Measurements from ENCODE around the gene HOXC4.
"Not testable (repeated sequence)": the region's sequence is repeated elsewhere in the genome, so short reads cannot be mapped to it uniquely, and the experiment has no call there.

HOXC4 gene

DNA sequence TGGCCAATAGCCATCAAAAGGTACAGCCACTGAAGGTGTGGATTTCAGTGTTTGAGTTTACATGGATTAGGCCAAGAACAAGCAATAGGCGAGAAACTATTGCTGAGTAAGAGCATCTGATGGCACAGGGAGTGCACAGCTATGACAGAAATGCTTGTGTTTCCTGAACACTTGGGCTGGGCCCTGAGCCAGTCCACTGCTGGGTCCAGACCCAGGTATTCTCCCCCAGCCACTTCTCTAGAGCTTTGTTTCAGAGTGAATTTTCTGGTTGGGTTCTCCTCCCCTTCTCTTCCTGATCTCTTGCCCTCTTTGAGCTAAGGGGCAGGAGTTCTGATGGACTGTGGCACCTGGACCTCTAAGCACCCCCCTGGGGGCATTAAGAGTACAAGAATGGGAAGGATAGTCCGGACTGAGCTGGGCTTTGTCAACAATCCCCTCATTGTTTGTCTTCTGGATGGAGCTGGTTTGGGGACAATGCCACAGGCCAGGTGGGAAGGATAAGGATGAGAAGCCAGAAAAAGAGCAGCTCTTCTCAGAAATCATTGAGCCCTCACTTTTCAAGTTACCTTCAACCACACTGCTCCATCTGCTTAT lies 12.4 kb upstream of the HOXC4 start:
- DNase-seq (ENCODE audit: low read depth): no peak

DNA sequence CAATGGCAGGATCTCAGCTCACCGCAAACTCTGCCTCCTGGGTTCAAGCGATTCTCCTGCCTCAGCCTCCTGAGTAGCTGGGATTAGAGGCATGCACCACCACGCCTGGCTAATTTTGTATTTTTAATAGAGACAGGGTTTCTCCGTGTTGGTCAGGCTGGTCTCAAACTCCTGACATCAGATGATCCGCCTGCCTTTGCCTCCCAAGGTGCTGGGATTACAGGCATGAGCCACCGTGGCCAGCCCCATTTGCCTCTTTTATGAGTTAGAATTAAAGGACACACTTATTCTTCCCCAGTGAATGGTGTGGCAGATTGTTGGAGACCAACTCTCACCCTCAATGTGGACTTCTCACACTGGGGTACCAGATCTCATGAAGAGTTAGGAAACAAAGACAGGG lies 11.6 kb upstream of the HOXC4 start:
- DNase-seq (ENCODE audit: low read depth): not testable (repeated sequence)

DNA sequence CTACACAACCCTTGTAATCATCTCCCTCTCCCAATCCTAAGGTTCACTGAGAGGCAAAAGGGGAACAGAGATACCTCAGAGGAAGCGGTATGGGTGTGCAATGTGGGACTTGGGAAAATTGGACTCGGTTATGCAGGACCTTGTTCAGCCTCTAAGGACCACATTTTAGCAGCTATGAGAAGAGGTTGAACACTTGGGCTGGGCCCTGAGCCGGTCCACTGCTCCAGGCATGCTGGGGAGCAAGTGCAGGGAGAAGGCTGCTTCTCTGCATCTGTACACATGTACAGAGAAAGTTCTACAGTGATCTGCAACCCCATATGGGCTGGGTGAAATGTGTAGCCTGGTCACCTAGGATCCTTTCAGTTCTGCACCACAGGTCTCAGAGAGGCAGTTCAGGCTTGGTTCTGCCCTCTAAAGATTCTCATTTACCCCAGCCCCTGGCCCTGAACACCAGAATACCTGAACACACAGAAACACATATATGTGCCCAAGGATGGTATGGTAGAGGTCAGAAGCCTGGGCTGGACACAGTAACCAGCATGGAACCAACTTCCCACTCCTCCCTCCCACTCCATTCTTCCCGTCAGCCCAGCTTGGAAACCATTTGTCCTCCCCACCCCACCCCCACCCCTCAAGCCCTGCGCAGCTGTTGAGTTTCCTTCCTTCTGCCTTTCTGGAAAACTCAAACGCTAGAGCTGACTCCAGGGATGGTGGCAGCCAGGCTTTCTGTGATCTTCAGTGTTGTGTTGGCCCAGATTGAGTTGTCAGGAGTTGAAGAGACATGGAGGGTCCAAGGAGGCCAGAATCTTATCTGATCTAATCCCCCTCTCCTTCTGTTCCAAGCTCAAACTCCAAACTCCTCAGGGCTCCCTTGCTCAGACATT lies 10.4 kb upstream of the HOXC4 start:
- no peak for DNase-seq (ENCODE audit: low read depth)

DNA sequence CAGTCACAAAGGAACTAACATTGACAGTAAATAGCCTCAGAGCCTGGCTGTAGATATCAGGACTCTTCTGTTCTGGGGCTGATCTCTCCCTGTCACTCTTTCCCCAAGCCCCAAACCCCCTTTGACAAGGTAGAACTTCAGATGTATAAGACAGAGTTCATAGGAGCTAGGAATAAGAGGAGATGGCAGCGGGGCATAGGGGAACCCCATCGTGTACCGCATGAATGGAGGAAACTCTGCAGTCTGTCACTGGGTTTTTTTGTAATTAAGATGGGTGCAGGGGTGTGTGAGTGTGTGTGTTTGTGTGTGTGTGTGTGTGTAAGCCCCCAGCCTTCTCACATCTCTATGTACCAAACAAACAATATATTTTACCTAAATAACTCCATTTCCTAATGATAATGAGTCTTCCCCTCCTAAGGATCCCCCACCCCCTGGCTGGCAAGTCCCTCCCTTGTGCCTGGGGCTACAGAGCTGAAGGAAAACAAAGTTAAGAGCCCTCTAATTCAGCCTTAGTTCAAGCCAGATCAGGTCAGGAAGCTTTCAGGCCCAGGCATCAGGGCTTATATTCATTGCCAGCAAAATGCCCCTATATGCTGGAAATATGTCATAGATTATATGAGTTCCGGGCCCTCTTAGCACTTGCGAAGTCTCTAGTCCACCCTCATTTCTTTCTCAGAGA lies 9.1 kb upstream of the HOXC4 start:
- no peak for DNase-seq (ENCODE audit: low read depth)

GRCh38 chr12:54045401-54045800 lies 8.2 kb upstream of the HOXC4 start:
- no peak for DNase-seq (ENCODE audit: low read depth)

DNA sequence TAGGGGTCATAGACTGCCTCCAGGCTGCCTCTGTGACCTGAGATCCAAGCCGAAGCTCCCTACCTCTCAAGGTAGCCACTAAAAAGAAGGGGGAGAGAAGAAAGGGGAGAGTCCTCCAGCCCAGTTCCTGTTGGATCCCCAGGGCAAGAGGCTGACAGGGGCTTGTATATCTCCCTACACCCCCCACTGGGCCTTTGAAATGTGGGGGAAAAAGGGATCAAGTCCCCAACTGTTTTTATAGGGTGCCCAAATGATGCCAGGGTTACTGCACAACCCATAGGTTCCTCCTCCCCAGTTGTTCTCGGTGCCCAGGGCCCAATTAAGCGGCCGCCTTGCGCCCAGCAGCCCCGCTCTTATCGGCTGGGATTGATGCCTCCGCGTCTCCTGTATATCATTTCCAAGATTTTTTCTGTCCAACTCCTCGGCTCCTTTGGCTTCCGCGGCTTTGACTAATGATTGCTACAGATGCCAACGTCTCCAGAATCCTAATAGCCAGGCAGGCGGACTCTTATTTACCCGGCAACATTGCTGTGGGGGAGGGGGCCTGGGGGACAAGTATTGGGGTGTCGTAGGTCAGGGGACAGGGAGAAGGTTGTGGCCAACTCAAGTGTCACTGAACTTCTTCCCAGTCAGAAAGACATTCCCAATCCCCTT lies 7.6 kb upstream of the HOXC4 start:
- DNase-seq (ENCODE audit: low read depth): no peak

DNA sequence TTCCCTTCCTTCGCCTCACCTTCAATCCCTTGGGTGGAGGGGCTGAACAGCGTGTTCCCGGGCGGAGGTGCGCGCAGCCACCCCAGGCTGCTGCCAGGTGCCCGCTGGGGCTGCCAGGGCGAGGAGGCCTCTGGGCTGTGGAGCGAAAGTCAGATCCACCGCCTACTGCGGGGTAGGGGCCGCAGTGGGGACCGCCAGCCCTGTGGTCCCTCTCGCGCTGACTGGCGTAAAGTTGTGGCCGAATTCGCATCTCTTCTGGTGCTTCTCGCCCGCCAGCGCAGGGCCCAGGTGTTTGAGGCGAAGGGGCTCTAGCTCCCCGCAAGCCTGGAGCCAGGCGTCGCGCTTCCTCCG lies 6.9 kb upstream of the HOXC4 start:
- no peak for DNase-seq (ENCODE audit: low read depth)

DNA sequence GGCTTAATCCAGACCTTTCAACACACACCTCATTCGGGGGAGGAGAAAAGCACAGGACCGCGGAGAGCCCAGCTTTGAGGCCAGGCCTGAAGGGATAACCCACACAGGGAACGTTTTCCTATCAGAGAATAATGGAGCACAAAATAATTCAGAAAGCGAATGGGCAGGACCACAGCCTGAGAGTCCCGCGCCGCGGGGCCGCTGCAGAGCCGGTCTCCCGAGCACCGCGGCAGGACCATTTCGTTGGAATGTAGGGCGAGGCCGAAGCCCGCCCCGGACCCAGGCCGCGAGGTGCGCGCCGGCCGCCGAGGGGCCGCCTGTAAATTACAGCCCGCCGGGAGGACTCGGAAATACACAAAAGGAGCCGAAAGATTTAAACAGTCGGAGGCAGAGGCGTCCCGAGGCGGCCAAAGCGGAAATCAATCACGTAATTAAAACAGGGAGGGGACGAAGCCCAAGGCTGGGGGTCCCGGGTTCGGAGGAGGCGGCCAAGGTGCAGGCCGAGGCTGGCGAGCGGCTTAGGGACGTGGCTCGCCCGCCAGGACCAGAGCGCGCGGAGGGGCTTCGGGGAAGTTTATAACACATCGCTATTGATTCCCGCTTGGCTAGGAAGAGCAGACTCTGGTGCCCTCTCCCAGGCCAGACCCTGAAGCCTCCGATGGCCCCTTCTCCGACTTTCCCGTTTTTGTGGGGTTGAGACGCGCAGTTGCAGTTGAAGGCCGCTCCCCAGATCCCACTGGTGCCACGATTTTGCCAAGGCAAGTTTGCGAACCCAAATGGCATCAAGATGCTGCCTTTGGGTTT lies 6.3 kb upstream of the HOXC4 start:
- no peak for DNase-seq (ENCODE audit: low read depth)

DNA sequence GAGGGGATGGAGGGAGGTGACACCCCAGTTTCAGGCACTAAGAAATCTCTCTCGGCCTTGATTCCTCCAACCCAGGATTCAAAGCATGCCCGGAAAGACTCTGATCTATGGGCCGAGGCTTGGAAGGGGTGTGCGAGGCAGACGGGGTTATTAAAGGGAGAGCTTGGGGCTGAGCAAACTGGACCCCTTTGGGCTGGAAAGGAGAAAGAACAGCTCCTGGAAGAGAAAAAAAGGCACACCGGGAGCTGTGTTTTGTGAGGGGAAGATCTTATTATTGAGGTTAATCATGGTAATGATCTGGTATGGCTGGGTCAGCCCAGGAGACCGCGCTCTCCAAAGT lies 5.7 kb upstream of the HOXC4 start:
- DNase-seq (ENCODE audit: low read depth): no peak

GRCh38 chr12:54048406-54049093 lies 5.1 kb upstream of the HOXC4 start:
- DNase-seq (ENCODE audit: low read depth): no peak

- DNase-seq (ENCODE audit: low read depth): no peak
These were observed 4.5 kb upstream of the HOXC4 start for GRCh38 chr12:54049108-54049507.

GRCh38 chr12:54050482-54050810 lies 3.2 kb upstream of the HOXC4 start:
- DNase-seq (ENCODE audit: low read depth): no peak

- DNase-seq (ENCODE audit: low read depth): no peak
These were observed 2.4 kb upstream of the HOXC4 start for GRCh38 chr12:54051026-54051842.

DNA sequence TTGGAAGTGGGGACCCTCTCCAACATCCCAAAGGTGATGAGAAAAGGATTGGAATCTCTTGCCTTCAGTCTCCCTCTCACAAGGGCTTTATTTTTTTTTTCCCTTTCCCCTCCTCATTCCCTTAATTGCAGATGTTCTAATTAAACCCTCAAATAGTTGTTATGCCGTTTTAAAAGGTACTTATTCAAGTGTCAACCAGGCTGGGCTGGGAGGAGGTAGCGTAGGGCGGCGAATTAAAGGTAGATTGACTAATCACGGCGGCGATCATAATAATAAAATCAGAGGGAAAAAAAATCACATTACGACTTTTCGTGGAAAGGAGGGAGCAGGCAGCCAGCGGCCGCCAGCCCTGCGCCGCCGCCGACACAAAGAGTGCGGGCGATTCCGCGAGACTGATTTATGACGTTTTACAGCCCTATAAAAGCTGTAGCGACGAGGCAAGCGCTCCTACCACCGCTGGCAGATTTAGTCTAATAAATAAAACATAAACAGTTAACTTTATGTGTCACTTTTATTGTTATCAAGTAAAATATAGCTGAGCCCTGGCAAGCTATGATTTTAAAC lies 1.7 kb upstream of the HOXC4 start:
- no peak for DNase-seq (ENCODE audit: low read depth)

DNA sequence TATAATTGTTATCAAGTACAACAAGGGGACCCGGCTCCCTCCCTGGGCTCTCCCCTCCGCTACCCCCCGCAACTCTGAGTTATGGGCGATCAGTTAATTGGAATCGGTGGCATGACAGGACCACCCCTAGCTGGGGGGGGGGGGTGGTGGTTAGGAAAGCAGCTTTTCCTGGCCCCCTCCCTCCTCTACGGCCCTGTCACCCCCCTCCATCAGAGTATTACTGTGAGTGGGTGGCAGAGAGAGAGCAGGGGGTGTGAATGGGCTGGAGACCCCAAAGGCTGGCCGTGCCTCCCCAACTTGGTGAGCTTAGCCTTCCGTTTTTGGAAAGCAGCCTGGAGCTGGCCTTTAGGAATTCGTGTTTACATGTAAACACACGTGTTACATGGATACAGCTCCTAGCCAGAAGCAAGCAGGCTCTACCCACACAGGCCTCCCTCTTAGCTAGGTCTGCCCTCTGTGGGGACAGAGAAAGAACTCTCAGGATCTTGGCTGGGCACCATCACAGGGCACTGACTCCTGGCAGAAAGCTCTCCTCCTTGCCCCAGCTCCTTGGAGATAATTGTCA lies 1.1 kb upstream of the HOXC4 start:
- DNase-seq (ENCODE audit: low read depth): no peak

GRCh38 chr12:54053003-54053750 lies 458 bp upstream of the HOXC4 start:
- DNase-seq (ENCODE audit: low read depth): no peak

DNA sequence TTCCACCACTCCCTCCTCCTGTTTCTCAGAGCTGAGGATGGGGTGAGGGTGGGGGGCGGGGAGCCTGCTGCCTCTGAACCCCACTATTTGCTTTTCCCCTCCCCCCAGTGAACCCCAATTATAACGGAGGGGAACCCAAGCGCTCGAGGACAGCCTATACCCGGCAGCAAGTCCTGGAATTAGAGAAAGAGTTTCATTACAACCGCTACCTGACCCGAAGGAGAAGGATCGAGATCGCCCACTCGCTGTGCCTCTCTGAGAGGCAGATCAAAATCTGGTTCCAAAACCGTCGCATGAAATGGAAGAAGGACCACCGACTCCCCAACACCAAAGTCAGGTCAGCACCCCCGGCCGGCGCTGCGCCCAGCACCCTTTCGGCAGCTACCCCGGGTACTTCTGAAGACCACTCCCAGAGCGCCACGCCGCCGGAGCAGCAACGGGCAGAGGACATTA lies 1.1 kb downstream of the HOXC4 start:
- DNase-seq (ENCODE audit: low read depth): no peak

DNA sequence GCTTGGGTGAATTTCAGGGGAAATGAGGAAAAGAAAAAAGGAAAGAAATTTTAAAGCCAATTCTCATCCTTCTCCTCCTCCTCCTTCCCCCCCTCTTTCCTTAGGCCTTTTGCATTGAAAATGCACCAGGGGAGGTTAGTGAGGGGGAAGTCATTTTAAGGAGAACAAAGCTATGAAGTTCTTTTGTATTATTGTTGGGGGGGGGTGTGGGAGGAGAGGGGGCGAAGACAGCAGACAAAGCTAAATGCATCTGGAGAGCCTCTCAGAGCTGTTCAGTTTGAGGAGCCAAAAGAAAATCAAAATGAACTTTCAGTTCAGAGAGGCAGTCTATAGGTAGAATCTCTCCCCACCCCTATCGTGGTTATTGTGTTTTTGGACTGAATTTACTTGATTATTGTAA lies 1.9 kb downstream of the HOXC4 start:
- DNase-seq (ENCODE audit: low read depth): no peak

DNA sequence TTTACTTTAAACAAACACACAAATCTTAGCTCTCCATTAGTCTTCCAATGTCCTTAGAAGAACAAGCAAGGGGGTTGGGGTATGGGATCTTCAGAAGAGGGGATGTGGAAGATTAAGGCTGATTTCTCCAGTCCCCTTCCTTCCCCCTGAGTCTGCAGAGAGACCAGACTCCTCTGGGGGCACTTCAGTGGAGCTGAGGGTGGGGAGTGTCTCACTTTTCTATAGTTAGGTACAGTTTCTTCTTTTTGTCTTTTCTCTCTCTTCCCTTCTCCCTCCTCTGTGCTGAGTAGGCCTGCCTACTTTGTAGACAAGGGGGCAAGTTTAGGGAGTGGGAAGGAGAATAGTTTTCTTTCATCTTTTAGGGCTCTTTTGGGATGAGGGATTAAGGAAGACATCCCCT lies 2.5 kb downstream of the HOXC4 start:
- DNase-seq (ENCODE audit: low read depth): no peak

Data from iris pigment epithelial cell (primary cell).